ENCODE results near the gene TSPAN14. TPM values are rescaled to one million over a fixed set of nuclear protein-coding genes. Genes with fewer than 3 reads are reported as not detected.

The TSPAN14 gene
- total and polyA plus RNA-seq, 4 donors, result 19.9 to 36.8 (median 27.3) TPM

DNA sequence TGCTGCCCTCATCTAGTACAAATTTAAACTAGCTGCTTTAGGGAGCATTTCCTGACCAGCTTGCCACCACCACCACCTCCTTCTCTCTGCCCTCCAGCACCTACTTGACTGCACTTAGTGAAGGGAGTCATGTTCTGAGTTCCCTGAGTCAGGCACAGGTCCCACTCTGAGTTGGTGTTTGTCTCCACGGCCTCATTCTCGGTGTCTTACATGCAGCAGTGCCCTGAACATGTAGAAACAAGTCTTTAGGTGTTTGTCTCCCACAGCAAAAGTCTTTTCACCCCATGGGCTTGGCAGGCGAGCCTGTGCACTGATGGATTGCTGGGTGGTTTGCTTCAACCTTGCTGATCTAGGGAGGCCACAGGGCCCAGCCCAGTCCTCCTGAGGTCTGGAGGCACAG is 16.9 kb downstream of the TSPAN14 start:
- H3K9ac ChIP-seq (ENCODE audit: low read depth in 1 of 2, low read length in 2 of 2), result no peak overlapping the region
- no peaks in the 10 kb centered on the region for H3K36me3 ChIP-seq (ENCODE audit: control insufficient read depth in 4 of 4, insufficient read depth in 3 of 4, low read depth in 1 of 4, low read length in 3 of 4)
- DNase-seq (ENCODE audit: low spot score), result no peak
- WGBS, result 92% methylated on average over 3 of the region's 3 CpGs
- H3K4me1 ChIP-seq (ENCODE audit: control insufficient read depth in 4 of 4, insufficient read depth in 4 of 4, low read length in 3 of 4), result peaks cover 4 to 22% (median 19%) of the 10 kb centered on the region in 4 donors
- TF ChIP-seq JUND (IDR thresholded peaks at IDR 0.05) (no peak), FOXA2 (IDR thresholded peaks at IDR 0.05) (no peak), TAF1 (conservative IDR thresholded peaks at IDR 0.05) (no peak), FOXA1 (IDR thresholded peaks at IDR 0.05) (no peak), EGR1 (IDR thresholded peaks at IDR 0.05; ENCODE audit: low read depth in 2 of 2) (no peak), RXRA (IDR thresholded peaks at IDR 0.05) (no peak), HNF4A (conservative IDR thresholded peaks at IDR 0.05) (no peak), HNF4G (IDR thresholded peaks at IDR 0.05) (no peak), SP1 (IDR thresholded peaks at IDR 0.05) (no peak), YY1 (IDR thresholded peaks at IDR 0.05) (no peak), GABPA (IDR thresholded peaks at IDR 0.05 in 1 of 2, conservative IDR thresholded peaks at IDR 0.05 in 1 of 2) (no peak), RAD21 (IDR thresholded peaks at IDR 0.05) (no peak), NR2F2 (IDR thresholded peaks at IDR 0.05) (no peak)
- TF ChIP-seq, protein P1, sequence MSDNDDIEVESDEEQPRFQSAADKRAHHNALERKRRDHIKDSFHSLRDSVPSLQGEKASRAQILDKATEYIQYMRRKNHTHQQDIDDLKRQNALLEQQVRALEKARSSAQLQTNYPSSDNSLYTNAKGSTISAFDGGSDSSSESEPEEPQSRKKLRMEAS (IDR thresholded peaks at IDR 0.05), result no peak
- TF ChIP-seq, protein P2, sequence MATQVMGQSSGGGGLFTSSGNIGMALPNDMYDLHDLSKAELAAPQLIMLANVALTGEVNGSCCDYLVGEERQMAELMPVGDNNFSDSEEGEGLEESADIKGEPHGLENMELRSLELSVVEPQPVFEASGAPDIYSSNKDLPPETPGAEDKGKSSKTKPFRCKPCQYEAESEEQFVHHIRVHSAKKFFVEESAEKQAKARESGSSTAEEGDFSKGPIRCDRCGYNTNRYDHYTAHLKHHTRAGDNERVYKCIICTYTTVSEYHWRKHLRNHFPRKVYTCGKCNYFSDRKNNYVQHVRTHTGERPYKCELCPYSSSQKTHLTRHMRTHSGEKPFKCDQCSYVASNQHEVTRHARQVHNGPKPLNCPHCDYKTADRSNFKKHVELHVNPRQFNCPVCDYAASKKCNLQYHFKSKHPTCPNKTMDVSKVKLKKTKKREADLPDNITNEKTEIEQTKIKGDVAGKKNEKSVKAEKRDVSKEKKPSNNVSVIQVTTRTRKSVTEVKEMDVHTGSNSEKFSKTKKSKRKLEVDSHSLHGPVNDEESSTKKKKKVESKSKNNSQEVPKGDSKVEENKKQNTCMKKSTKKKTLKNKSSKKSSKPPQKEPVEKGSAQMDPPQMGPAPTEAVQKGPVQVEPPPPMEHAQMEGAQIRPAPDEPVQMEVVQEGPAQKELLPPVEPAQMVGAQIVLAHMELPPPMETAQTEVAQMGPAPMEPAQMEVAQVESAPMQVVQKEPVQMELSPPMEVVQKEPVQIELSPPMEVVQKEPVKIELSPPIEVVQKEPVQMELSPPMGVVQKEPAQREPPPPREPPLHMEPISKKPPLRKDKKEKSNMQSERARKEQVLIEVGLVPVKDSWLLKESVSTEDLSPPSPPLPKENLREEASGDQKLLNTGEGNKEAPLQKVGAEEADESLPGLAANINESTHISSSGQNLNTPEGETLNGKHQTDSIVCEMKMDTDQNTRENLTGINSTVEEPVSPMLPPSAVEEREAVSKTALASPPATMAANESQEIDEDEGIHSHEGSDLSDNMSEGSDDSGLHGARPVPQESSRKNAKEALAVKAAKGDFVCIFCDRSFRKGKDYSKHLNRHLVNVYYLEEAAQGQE (IDR thresholded peaks at IDR 0.05), result no peak
- TF ChIP-seq, protein P3, sequence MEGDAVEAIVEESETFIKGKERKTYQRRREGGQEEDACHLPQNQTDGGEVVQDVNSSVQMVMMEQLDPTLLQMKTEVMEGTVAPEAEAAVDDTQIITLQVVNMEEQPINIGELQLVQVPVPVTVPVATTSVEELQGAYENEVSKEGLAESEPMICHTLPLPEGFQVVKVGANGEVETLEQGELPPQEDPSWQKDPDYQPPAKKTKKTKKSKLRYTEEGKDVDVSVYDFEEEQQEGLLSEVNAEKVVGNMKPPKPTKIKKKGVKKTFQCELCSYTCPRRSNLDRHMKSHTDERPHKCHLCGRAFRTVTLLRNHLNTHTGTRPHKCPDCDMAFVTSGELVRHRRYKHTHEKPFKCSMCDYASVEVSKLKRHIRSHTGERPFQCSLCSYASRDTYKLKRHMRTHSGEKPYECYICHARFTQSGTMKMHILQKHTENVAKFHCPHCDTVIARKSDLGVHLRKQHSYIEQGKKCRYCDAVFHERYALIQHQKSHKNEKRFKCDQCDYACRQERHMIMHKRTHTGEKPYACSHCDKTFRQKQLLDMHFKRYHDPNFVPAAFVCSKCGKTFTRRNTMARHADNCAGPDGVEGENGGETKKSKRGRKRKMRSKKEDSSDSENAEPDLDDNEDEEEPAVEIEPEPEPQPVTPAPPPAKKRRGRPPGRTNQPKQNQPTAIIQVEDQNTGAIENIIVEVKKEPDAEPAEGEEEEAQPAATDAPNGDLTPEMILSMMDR (IDR thresholded peaks at IDR 0.05; ENCODE audit: low read depth, low read length, missing input control), result no peak
- TF ChIP-seq, protein P4, sequence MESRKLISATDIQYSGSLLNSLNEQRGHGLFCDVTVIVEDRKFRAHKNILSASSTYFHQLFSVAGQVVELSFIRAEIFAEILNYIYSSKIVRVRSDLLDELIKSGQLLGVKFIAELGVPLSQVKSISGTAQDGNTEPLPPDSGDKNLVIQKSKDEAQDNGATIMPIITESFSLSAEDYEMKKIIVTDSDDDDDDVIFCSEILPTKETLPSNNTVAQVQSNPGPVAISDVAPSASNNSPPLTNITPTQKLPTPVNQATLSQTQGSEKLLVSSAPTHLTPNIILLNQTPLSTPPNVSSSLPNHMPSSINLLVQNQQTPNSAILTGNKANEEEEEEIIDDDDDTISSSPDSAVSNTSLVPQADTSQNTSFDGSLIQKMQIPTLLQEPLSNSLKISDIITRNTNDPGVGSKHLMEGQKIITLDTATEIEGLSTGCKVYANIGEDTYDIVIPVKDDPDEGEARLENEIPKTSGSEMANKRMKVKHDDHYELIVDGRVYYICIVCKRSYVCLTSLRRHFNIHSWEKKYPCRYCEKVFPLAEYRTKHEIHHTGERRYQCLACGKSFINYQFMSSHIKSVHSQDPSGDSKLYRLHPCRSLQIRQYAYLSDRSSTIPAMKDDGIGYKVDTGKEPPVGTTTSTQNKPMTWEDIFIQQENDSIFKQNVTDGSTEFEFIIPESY (IDR thresholded peaks at IDR 0.05), result no peak
- H3K27me3 ChIP-seq (ENCODE audit: control insufficient read depth in 4 of 4, insufficient read depth in 4 of 4, low read length in 3 of 4), result no peaks in the 10 kb centered on the region
- H3K27ac ChIP-seq (ENCODE audit: low read depth in 1 of 2, low read length in 2 of 2), result no peak overlapping the region
- no peak overlapping the region for H3K4me3 ChIP-seq (ENCODE audit: low read depth in 1 of 3, low read length in 3 of 3)
- H3K9me3 ChIP-seq (ENCODE audit: control insufficient read depth in 4 of 4, low read length in 3 of 4), result no peaks in the 10 kb centered on the region

DNA sequence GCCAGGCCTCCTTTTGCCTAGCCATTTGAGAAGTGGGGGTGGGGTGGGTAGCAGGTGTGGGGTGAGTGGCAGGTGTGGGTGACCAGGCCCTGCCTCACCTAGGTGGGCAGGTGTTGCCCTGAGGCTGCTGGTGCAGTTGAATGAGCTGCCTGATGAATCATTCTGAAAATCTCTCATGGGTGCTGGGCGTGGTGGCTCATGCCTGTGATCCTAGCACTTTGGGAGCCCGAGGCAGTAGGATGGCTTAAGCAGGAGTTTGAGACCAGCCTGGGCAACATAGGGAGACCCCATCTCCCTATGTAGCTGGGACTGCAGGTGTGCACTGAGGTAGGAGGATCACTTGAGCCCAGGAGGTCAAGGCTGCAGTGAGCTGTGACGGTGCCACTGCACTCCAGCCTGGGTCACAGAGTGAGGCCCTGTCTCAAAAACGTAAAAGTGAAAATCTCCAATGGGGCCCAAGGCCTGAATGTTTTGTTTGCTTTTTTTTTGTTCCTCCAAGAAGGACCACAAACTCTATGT is 17.7 kb downstream of the TSPAN14 start:
- no peaks in the 10 kb centered on the region for H3K27me3 ChIP-seq (ENCODE audit: control insufficient read depth in 4 of 4, insufficient read depth in 4 of 4, low read length in 3 of 4)
- H3K9me3 ChIP-seq (ENCODE audit: control insufficient read depth in 4 of 4, low read length in 3 of 4), result no peaks in the 10 kb centered on the region
- H3K27ac ChIP-seq (ENCODE audit: low read depth in 1 of 2, low read length in 2 of 2), result peak overlapping the region in 1 of 2 donors; percentile 44
- no peak overlapping the region for H3K9ac ChIP-seq (ENCODE audit: low read depth in 1 of 2, low read length in 2 of 2)
- WGBS, result 79% methylated on average over 4 of the region's 4 CpGs
- H3K36me3 ChIP-seq (ENCODE audit: control insufficient read depth in 4 of 4, insufficient read depth in 3 of 4, low read depth in 1 of 4, low read length in 3 of 4), result no peaks in the 10 kb centered on the region
- no peak overlapping the region for H3K4me3 ChIP-seq (ENCODE audit: low read depth in 1 of 3, low read length in 3 of 3)
- no peak for DNase-seq (ENCODE audit: low spot score)
- H3K4me1 ChIP-seq (ENCODE audit: control insufficient read depth in 4 of 4, insufficient read depth in 4 of 4, low read length in 3 of 4), result peaks cover 5 to 20% (median 17%) of the 10 kb centered on the region in 4 donors
- TF ChIP-seq SP1 (IDR thresholded peaks at IDR 0.05) (no peak), YY1 (IDR thresholded peaks at IDR 0.05) (no peak), EGR1 (IDR thresholded peaks at IDR 0.05; ENCODE audit: low read depth in 2 of 2) (no peak), HNF4A (conservative IDR thresholded peaks at IDR 0.05) (no peak), FOXA2 (IDR thresholded peaks at IDR 0.05) (no peak), FOXA1 (IDR thresholded peaks at IDR 0.05) (no peak), NR2F2 (IDR thresholded peaks at IDR 0.05) (no peak), GABPA (IDR thresholded peaks at IDR 0.05 in 1 of 2, conservative IDR thresholded peaks at IDR 0.05 in 1 of 2) (no peak), HNF4G (IDR thresholded peaks at IDR 0.05) (no peak), TAF1 (conservative IDR thresholded peaks at IDR 0.05) (no peak), RXRA (IDR thresholded peaks at IDR 0.05) (no peak), JUND (IDR thresholded peaks at IDR 0.05) (no peak)
- TF ChIP-seq, protein P1 (IDR thresholded peaks at IDR 0.05), result no peak
- TF ChIP-seq, protein P5, sequence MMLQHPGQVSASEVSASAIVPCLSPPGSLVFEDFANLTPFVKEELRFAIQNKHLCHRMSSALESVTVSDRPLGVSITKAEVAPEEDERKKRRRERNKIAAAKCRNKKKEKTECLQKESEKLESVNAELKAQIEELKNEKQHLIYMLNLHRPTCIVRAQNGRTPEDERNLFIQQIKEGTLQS (IDR thresholded peaks at IDR 0.05), result no peak
- TF ChIP-seq, protein P4 (IDR thresholded peaks at IDR 0.05), result no peak
- TF ChIP-seq, protein P3 (IDR thresholded peaks at IDR 0.05; ENCODE audit: low read depth, low read length, missing input control), result no peak
